ENCODE results near the gene MTX3. TPM values are rescaled to one million over a fixed set of nuclear protein-coding genes. Genes with fewer than 3 reads are reported as not detected.

The MTX3 gene, protein sequence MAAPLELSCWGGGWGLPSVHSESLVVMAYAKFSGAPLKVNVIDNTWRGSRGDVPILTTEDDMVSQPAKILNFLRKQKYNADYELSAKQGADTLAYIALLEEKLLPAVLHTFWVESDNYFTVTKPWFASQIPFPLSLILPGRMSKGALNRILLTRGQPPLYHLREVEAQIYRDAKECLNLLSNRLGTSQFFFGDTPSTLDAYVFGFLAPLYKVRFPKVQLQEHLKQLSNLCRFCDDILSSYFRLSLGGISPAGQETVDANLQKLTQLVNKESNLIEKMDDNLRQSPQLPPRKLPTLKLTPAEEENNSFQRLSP
- 1 to 10 TPM; 5.6 to 7.9 (median 7.4) TPM for total RNA-seq

DNA sequence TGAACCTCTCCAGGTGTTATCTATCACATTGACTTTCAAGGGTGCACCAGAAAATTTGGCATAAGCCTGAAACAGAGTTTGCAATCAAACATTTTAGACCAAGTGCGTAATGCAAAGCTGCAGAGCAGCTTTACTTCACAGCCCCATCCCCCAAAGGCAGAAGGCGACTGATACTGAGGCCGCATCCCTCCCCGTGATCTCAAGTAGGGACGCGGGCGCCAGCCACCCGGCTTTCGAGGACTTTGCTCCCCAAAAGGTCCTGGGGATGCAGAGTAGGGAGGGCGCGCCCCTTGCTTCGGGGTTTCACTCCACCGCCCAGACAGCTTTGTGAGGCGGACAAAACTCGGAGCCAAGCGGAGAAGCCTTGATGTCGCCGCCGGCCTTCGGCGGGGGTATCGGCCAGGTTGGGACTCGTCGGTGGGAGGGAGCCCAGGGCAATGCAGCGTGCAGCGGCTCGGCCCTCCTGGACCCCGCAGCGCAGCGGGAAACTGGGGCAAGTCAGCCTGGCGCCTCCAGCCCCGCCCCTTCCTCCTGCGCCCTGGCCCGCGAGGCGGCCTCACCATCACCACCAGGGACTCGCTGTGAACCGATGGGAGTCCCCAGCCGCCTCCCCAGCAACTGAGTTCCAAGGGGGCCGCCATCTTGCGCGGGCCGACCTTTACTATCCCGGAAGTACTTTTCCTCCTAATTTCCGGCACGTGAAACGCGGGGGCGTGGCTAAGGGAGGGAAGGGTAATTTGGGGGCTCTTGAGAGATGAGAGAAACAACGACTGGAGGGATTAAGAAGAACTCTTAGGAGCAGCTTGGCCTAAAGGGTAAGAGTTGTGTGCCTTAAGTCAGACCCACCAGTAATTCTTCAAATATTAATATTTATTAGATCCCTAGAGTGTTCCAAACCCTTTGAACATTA, at the start of gene MTX3:
Gene MTX3 (minus strand): TSS at position 665 of the 910 bp plus-strand sequence. CDS start 24 bp downstream, at position 641.
- in situ Hi-C loops (cut with MboI; ENCODE audit: low pct_ligation_motif_present in 1 of 4, low pct_unique_long_range_greater_than_20kb in 1 of 4, low sequenced_read_pairs in 3 of 4), result no loop called here
- peak; percentile 83 for DNase-seq
- intact Hi-C loops (cut with DNase I; ENCODE audit: low total_unique reads), result no loop called here
- peaks cover 0 to 25% (median 5%) of the 10 kb centered on the region in 4 donors for H3K36me3 ChIP-seq
- H3K9me3 ChIP-seq, result no peaks in the 10 kb centered on the region
- peak; percentile 24 to 45 (median 42) for TF ChIP-seq POLR2AphosphoS5 (IDR thresholded peaks at IDR 0.05)
- peak; percentile 43 for TF ChIP-seq POLR2A (IDR thresholded peaks at IDR 0.05)
- TF ChIP-seq EP300 (IDR thresholded peaks at IDR 0.05; ENCODE audit: low read depth), result no peak
- peak within 1 kb of the TSS; percentile 65 to 94 (median 80) for H3K4me3 ChIP-seq
- H3K27me3 ChIP-seq, result peaks cover 12% of the 10 kb centered on the region
- WGBS, 2 donors (ENCODE audit: low coverage in 1 of 2), result 4 to 6% methylated on average over 12 to 50 of the region's 50 CpGs
- peaks cover 0 to 16% (median 10%) of the 10 kb centered on the region in 4 donors for H3K4me1 ChIP-seq
- H3K27ac ChIP-seq, result peak within 1 kb of the TSS; percentile 74 to 86 (median 80)

DNA sequence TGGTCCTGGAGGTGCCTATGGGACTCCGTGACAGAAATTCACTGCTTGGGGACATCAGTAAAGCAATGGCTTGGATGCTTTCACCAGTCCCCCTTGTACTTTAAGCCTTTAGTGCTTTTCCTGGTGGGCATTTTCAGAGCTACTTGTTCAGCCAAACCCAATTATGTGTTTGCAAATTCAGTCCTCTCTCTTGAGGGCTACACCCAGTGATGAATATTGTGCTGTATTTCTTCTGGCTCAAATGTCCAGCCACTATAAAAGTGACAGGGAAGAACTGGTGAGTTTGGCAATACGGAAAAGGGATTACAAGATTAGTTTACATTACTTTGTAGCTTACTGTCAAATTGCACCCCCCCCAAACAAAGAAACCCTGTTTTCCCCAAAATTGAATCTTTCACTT, 48.6 kb upstream of the MTX3 start:
- intact Hi-C loops (cut with DNase I; ENCODE audit: low total_unique reads), result no loop called here

DNA sequence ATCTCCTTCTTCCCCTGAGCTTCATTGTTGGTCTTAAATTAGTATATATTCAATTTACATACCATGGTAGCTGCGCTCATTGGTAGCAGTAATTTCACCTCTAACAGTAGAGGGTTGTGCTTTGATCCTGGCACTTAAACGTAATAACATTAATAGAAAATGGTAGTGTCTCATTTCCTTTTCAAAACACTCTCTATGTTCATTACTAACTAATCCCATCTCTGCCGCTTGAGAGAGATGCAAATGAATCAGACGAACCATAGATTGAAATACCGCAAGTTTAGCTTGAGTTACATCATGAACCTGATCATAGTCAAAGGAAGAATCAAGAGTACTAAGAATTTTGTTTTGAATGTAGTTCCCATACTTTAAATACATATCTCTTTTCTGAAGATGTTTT, 46.3 kb upstream of the MTX3 start:
- in situ Hi-C loops (cut with MboI; ENCODE audit: low pct_ligation_motif_present in 1 of 4, low pct_unique_long_range_greater_than_20kb in 1 of 4, low sequenced_read_pairs in 3 of 4) (no loop called here), intact Hi-C loops (cut with DNase I; ENCODE audit: low total_unique reads) (no loop called here)
- H3K27me3 ChIP-seq, result peaks cover 70% of the 10 kb centered on the region
- 75 to 78% methylated on average over 5 of the region's 5 CpGs for WGBS, 2 donors (ENCODE audit: low coverage in 1 of 2)
- H3K4me1 ChIP-seq, result peaks cover 0 to 4% (median 2%) of the 10 kb centered on the region in 4 donors
- H3K4me3 ChIP-seq, result no peak overlapping the region
- H3K9me3 ChIP-seq, result no peaks in the 10 kb centered on the region
- no peak for TF ChIP-seq POLR2AphosphoS5 (IDR thresholded peaks at IDR 0.05)
- DNase-seq, result no peak
- no peak overlapping the region for H3K27ac ChIP-seq
- no peaks in the 10 kb centered on the region for H3K36me3 ChIP-seq

More for the DNA sequence above, 48.6 kb upstream of the MTX3 start:
- Histone ChIP-seq H3K9me3 (no peaks in the 10 kb centered on the region), H3K27me3 (peaks cover 48% of the 10 kb centered on the region), H3K36me3 (no peaks in the 10 kb centered on the region), H3K4me3 (no peak overlapping the region), H3K27ac (no peak overlapping the region), H3K4me1 (peaks cover 0 to 4% (median 2%) of the 10 kb centered on the region in 4 donors)
- in situ Hi-C loops (cut with MboI; ENCODE audit: low pct_ligation_motif_present in 1 of 4, low pct_unique_long_range_greater_than_20kb in 1 of 4, low sequenced_read_pairs in 3 of 4), result no loop called here
- DNase-seq, result no peak
- TF ChIP-seq POLR2A (IDR thresholded peaks at IDR 0.05), result no peak
- TF ChIP-seq EP300 (IDR thresholded peaks at IDR 0.05; ENCODE audit: low read depth), result no peak
- no peak for TF ChIP-seq POLR2AphosphoS5 (IDR thresholded peaks at IDR 0.05)
- TF ChIP-seq, protein P1, sequence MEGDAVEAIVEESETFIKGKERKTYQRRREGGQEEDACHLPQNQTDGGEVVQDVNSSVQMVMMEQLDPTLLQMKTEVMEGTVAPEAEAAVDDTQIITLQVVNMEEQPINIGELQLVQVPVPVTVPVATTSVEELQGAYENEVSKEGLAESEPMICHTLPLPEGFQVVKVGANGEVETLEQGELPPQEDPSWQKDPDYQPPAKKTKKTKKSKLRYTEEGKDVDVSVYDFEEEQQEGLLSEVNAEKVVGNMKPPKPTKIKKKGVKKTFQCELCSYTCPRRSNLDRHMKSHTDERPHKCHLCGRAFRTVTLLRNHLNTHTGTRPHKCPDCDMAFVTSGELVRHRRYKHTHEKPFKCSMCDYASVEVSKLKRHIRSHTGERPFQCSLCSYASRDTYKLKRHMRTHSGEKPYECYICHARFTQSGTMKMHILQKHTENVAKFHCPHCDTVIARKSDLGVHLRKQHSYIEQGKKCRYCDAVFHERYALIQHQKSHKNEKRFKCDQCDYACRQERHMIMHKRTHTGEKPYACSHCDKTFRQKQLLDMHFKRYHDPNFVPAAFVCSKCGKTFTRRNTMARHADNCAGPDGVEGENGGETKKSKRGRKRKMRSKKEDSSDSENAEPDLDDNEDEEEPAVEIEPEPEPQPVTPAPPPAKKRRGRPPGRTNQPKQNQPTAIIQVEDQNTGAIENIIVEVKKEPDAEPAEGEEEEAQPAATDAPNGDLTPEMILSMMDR (IDR thresholded peaks at IDR 0.05), result no peak
- WGBS, 2 donors (ENCODE audit: low coverage in 1 of 2), result 56 to 60% methylated on average over 1 to 2 of the region's 2 CpGs

DNA sequence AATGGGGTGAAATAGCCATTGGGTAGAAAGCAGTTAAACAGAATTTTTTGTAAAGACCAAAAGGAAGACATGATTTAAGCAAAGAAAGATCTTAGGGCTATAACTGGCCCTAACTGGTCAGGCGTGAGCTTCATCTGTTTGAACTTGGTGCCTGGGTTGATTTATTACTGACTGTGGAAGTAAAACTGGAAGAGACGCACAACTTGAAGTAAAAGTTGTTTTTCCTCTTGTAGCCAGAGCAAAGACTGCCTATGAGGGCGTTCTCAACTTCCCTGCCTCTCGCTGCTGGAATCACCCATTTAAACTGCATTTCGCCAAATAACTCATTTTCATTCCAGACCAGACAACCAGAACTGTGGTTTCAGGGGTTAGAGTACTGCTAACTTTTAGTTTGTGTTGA, 45.6 kb upstream of the MTX3 start:
- H3K4me3 ChIP-seq, result no peak overlapping the region
- no peak for TF ChIP-seq EP300 (IDR thresholded peaks at IDR 0.05; ENCODE audit: low read depth)
- no peak for TF ChIP-seq POLR2A (IDR thresholded peaks at IDR 0.05)
- TF ChIP-seq, protein P1 (IDR thresholded peaks at IDR 0.05), result no peak
- TF ChIP-seq POLR2AphosphoS5 (IDR thresholded peaks at IDR 0.05), result no peak
- no peaks in the 10 kb centered on the region for H3K36me3 ChIP-seq
- H3K4me1 ChIP-seq, result peaks cover 0 to 4% (median 2%) of the 10 kb centered on the region in 4 donors
- no peak for DNase-seq
- 68 to 83% methylated on average over 5 of the region's 5 CpGs for WGBS, 2 donors (ENCODE audit: low coverage in 1 of 2)
- in situ Hi-C loops (cut with MboI; ENCODE audit: low pct_ligation_motif_present in 1 of 4, low pct_unique_long_range_greater_than_20kb in 1 of 4, low sequenced_read_pairs in 3 of 4) (no loop called here), intact Hi-C loops (cut with DNase I; ENCODE audit: low total_unique reads) (no loop called here)
- peaks cover 73% of the 10 kb centered on the region for H3K27me3 ChIP-seq
- H3K27ac ChIP-seq, result no peak overlapping the region
- no peaks in the 10 kb centered on the region for H3K9me3 ChIP-seq

DNA sequence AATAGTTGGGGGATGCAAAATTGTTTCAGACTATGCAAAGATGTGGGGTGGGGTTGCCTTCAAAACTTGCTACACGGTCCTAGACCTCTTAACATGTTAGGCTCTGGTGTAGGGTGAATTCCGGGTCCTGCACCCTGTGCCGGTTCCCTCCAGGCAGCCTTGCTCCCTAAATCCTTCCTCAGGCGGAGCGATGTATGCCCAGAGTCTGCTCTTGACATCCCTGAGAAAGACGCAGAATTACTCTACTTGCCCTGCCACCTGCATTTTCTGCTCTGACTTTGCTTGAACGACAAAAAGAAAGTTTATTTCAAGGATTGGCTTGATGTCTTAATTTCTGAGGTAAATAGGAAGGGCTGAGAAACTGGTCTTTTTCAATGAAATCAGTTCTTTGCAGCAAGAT, 44.8 kb upstream of the MTX3 start:
- H3K4me1 ChIP-seq, result peaks cover 0 to 4% (median 2%) of the 10 kb centered on the region in 4 donors
- H3K27ac ChIP-seq, result no peak overlapping the region
- peaks cover 73% of the 10 kb centered on the region for H3K27me3 ChIP-seq
- 84 to 89% methylated on average over 4 to 7 of the region's 7 CpGs for WGBS, 2 donors (ENCODE audit: low coverage in 1 of 2)
- no peak overlapping the region for H3K4me3 ChIP-seq
- H3K9me3 ChIP-seq, result no peaks in the 10 kb centered on the region
- no peaks in the 10 kb centered on the region for H3K36me3 ChIP-seq
- no peak for TF ChIP-seq POLR2AphosphoS5 (IDR thresholded peaks at IDR 0.05)
- TF ChIP-seq, protein P1 (IDR thresholded peaks at IDR 0.05), result no peak
- TF ChIP-seq EP300 (IDR thresholded peaks at IDR 0.05; ENCODE audit: low read depth), result no peak
- no peak for TF ChIP-seq POLR2A (IDR thresholded peaks at IDR 0.05)
- intact Hi-C loops (cut with DNase I; ENCODE audit: low total_unique reads) (no loop called here), in situ Hi-C loops (cut with MboI; ENCODE audit: low pct_ligation_motif_present in 1 of 4, low pct_unique_long_range_greater_than_20kb in 1 of 4, low sequenced_read_pairs in 3 of 4) (no loop called here)
- no peak for DNase-seq
